ENCODE data around the gene ARHGAP10. TPM values are rescaled to one million over a fixed set of nuclear protein-coding genes. Genes with fewer than 3 reads are reported as not detected.

ARHGAP10 gene
- total and polyA plus RNA-seq, 5 donors from 2014 or later = 2.9 to 14.1 (median 4.7) TPM

- Mint-ChIP-seq H3K27me3 (no peaks in the 10 kb centered on the region), H3K4me3 (no peak overlapping the region), H3K27ac (no peak overlapping the region), H3K4me1 (peaks cover under 1 to 11% (median 5%) of the 10 kb centered on the region in 4 donors), H3K36me3 (no peaks in the 10 kb centered on the region), H3K9me3 (no peaks in the 10 kb centered on the region)
- Histone ChIP-seq H3K9me3 (ENCODE audit: control insufficient read depth in 2 of 2, low read length in 2 of 2) (no peaks in the 10 kb centered on the region), H3K4me1 (ENCODE audit: control insufficient read depth, insufficient read depth, low read length, poor library complexity, severe bottlenecking) (no peaks in the 10 kb centered on the region), H3K27ac (ENCODE audit: insufficient read depth, low read length, poor library complexity, severe bottlenecking) (no peak overlapping the region), H3K4me3 (ENCODE audit: low read depth, low read length) (no peak overlapping the region), H3K36me3 (ENCODE audit: control insufficient read depth, insufficient read depth, low read length) (no peaks in the 10 kb centered on the region), H3K27me3 (ENCODE audit: control insufficient read depth, insufficient read depth, low read length) (no peaks in the 10 kb centered on the region)
- ATAC-seq (ENCODE audit: low read depth in 2 of 2) = no peak
- DNase-seq = no peak
These were observed 28.8 kb downstream of the ARHGAP10 start for GRCh38 chr4:147760695-147761094.

GRCh38 chr4:147761218-147761883 is 29.5 kb downstream of the ARHGAP10 start:
- Histone ChIP-seq H3K27ac (ENCODE audit: insufficient read depth, low read length, poor library complexity, severe bottlenecking) (no peak overlapping the region), H3K27me3 (ENCODE audit: control insufficient read depth, insufficient read depth, low read length) (no peaks in the 10 kb centered on the region), H3K9me3 (ENCODE audit: control insufficient read depth in 2 of 2, low read length in 2 of 2) (no peaks in the 10 kb centered on the region), H3K36me3 (ENCODE audit: control insufficient read depth, insufficient read depth, low read length) (no peaks in the 10 kb centered on the region), H3K4me3 (ENCODE audit: low read depth, low read length) (no peak overlapping the region), H3K4me1 (ENCODE audit: control insufficient read depth, insufficient read depth, low read length, poor library complexity, severe bottlenecking) (no peaks in the 10 kb centered on the region)
- Mint-ChIP-seq H3K27ac (no peak overlapping the region), H3K27me3 (no peaks in the 10 kb centered on the region), H3K4me3 (no peak overlapping the region), H3K9me3 (no peaks in the 10 kb centered on the region), H3K36me3 (no peaks in the 10 kb centered on the region), H3K4me1 (peaks cover 0 to 11% (median 3%) of the 10 kb centered on the region in 4 donors)
- DNase-seq (no peak), ATAC-seq (ENCODE audit: low read depth in 2 of 2) (no peak)

- H3K27ac Mint-ChIP-seq = no peak overlapping the region
These were observed 32.4 kb downstream of the ARHGAP10 start for GRCh38 chr4:147764337-147764736.

GRCh38 chr4:147765121-147765529 is 33.2 kb downstream of the ARHGAP10 start:
- Mint-ChIP-seq H3K9me3 (no peaks in the 10 kb centered on the region), H3K4me3 (peak overlapping the region in 1 of 4 donors; percentile 43), H3K4me1 (peaks cover 0 to 13% (median 6%) of the 10 kb centered on the region in 4 donors), H3K27me3 (no peaks in the 10 kb centered on the region), H3K27ac (no peak overlapping the region), H3K36me3 (no peaks in the 10 kb centered on the region)
- Histone ChIP-seq H3K4me1 (ENCODE audit: control insufficient read depth, insufficient read depth, low read length, poor library complexity, severe bottlenecking) (no peaks in the 10 kb centered on the region), H3K27ac (ENCODE audit: insufficient read depth, low read length, poor library complexity, severe bottlenecking) (no peak overlapping the region), H3K36me3 (ENCODE audit: control insufficient read depth, insufficient read depth, low read length) (no peaks in the 10 kb centered on the region), H3K27me3 (ENCODE audit: control insufficient read depth, insufficient read depth, low read length) (no peaks in the 10 kb centered on the region), H3K9me3 (ENCODE audit: control insufficient read depth in 2 of 2, low read length in 2 of 2) (no peaks in the 10 kb centered on the region), H3K4me3 (ENCODE audit: low read depth, low read length) (no peak overlapping the region)
- no peak for DNase-seq
- no peak for ATAC-seq (ENCODE audit: low read depth in 2 of 2)

More at GRCh38 chr4:147764337-147764736, 32.4 kb downstream of the ARHGAP10 start:
- Mint-ChIP-seq H3K4me1 (peaks cover 0 to 12% (median 6%) of the 10 kb centered on the region in 4 donors), H3K9me3 (no peaks in the 10 kb centered on the region), H3K36me3 (no peaks in the 10 kb centered on the region), H3K27me3 (no peaks in the 10 kb centered on the region), H3K4me3 (no peak overlapping the region)
- Histone ChIP-seq H3K9me3 (ENCODE audit: control insufficient read depth in 2 of 2, low read length in 2 of 2) (no peaks in the 10 kb centered on the region), H3K27ac (ENCODE audit: insufficient read depth, low read length, poor library complexity, severe bottlenecking) (no peak overlapping the region), H3K4me1 (ENCODE audit: control insufficient read depth, insufficient read depth, low read length, poor library complexity, severe bottlenecking) (no peaks in the 10 kb centered on the region), H3K27me3 (ENCODE audit: control insufficient read depth, insufficient read depth, low read length) (no peaks in the 10 kb centered on the region), H3K36me3 (ENCODE audit: control insufficient read depth, insufficient read depth, low read length) (no peaks in the 10 kb centered on the region), H3K4me3 (ENCODE audit: low read depth, low read length) (no peak overlapping the region)
- ATAC-seq (ENCODE audit: low read depth in 2 of 2) (no peak), DNase-seq (no peak)

GRCh38 chr4:147768113-147768512 is 36.2 kb downstream of the ARHGAP10 start:
- Mint-ChIP-seq H3K27me3 (no peaks in the 10 kb centered on the region), H3K27ac (no peak overlapping the region), H3K36me3 (no peaks in the 10 kb centered on the region), H3K9me3 (no peaks in the 10 kb centered on the region), H3K4me1 (peaks cover 0 to 12% (median 3%) of the 10 kb centered on the region in 4 donors), H3K4me3 (no peak overlapping the region)
- no peaks in the 10 kb centered on the region for H3K9me3 ChIP-seq (ENCODE audit: control insufficient read depth in 2 of 2, low read length in 2 of 2)
- no peak overlapping the region for H3K27ac ChIP-seq (ENCODE audit: insufficient read depth, low read length, poor library complexity, severe bottlenecking)
- H3K36me3 ChIP-seq (ENCODE audit: control insufficient read depth, insufficient read depth, low read length) = no peaks in the 10 kb centered on the region
- H3K27me3 ChIP-seq (ENCODE audit: control insufficient read depth, insufficient read depth, low read length) = no peaks in the 10 kb centered on the region
- no peaks in the 10 kb centered on the region for H3K4me1 ChIP-seq (ENCODE audit: control insufficient read depth, insufficient read depth, low read length, poor library complexity, severe bottlenecking)
- no peak overlapping the region for H3K4me3 ChIP-seq (ENCODE audit: low read depth, low read length)
- ATAC-seq (ENCODE audit: low read depth in 2 of 2) = no peak
- DNase-seq = no peak

- no peak for DNase-seq
- Histone ChIP-seq H3K4me1 (ENCODE audit: control insufficient read depth, insufficient read depth, low read length, poor library complexity, severe bottlenecking) (no peaks in the 10 kb centered on the region), H3K9me3 (ENCODE audit: control insufficient read depth in 2 of 2, low read length in 2 of 2) (no peaks in the 10 kb centered on the region), H3K27me3 (ENCODE audit: control insufficient read depth, insufficient read depth, low read length) (no peaks in the 10 kb centered on the region), H3K27ac (ENCODE audit: insufficient read depth, low read length, poor library complexity, severe bottlenecking) (no peak overlapping the region), H3K36me3 (ENCODE audit: control insufficient read depth, insufficient read depth, low read length) (no peaks in the 10 kb centered on the region), H3K4me3 (ENCODE audit: low read depth, low read length) (no peak overlapping the region)
- no peak overlapping the region for H3K4me3 Mint-ChIP-seq
- H3K27ac Mint-ChIP-seq = no peak overlapping the region
- H3K27me3 Mint-ChIP-seq = no peaks in the 10 kb centered on the region
- no peaks in the 10 kb centered on the region for H3K9me3 Mint-ChIP-seq
- H3K36me3 Mint-ChIP-seq = no peaks in the 10 kb centered on the region
- no peak for ATAC-seq (ENCODE audit: low read depth in 2 of 2)
- peaks cover 0 to 12% (median 3%) of the 10 kb centered on the region in 4 donors for H3K4me1 Mint-ChIP-seq
These were observed 37.5 kb downstream of the ARHGAP10 start for GRCh38 chr4:147769386-147769785.

GRCh38 chr4:147770831-147771230 is 38.9 kb downstream of the ARHGAP10 start:
- H3K27me3 Mint-ChIP-seq = no peaks in the 10 kb centered on the region
- H3K36me3 ChIP-seq (ENCODE audit: control insufficient read depth, insufficient read depth, low read length) = no peaks in the 10 kb centered on the region
- H3K27ac Mint-ChIP-seq = no peak overlapping the region
- H3K4me1 Mint-ChIP-seq = peaks cover 2 to 12% (median 3%) of the 10 kb centered on the region in 4 donors
- H3K27ac ChIP-seq (ENCODE audit: insufficient read depth, low read length, poor library complexity, severe bottlenecking) = no peak overlapping the region
- H3K9me3 ChIP-seq (ENCODE audit: control insufficient read depth in 2 of 2, low read length in 2 of 2) = no peaks in the 10 kb centered on the region
- no peaks in the 10 kb centered on the region for H3K27me3 ChIP-seq (ENCODE audit: control insufficient read depth, insufficient read depth, low read length)
- H3K4me3 Mint-ChIP-seq = no peak overlapping the region
- no peaks in the 10 kb centered on the region for H3K4me1 ChIP-seq (ENCODE audit: control insufficient read depth, insufficient read depth, low read length, poor library complexity, severe bottlenecking)
- no peak for DNase-seq
- H3K9me3 Mint-ChIP-seq = no peaks in the 10 kb centered on the region
- no peaks in the 10 kb centered on the region for H3K36me3 Mint-ChIP-seq
- ATAC-seq (ENCODE audit: low read depth in 2 of 2) = no peak
- H3K4me3 ChIP-seq (ENCODE audit: low read depth, low read length) = no peak overlapping the region

GRCh38 chr4:147772056-147772455 is 40.2 kb downstream of the ARHGAP10 start:
- H3K27me3 ChIP-seq (ENCODE audit: control insufficient read depth, insufficient read depth, low read length) = no peaks in the 10 kb centered on the region
- H3K27ac Mint-ChIP-seq = no peak overlapping the region
- no peak overlapping the region for H3K27ac ChIP-seq (ENCODE audit: insufficient read depth, low read length, poor library complexity, severe bottlenecking)
- DNase-seq (no peak), ATAC-seq (ENCODE audit: low read depth in 2 of 2) (no peak)
- H3K4me1 Mint-ChIP-seq = peaks cover 2 to 12% (median 3%) of the 10 kb centered on the region in 4 donors
- H3K36me3 ChIP-seq (ENCODE audit: control insufficient read depth, insufficient read depth, low read length) = no peaks in the 10 kb centered on the region
- no peaks in the 10 kb centered on the region for H3K36me3 Mint-ChIP-seq
- H3K4me3 Mint-ChIP-seq = no peak overlapping the region
- H3K4me3 ChIP-seq (ENCODE audit: low read depth, low read length) = no peak overlapping the region
- no peaks in the 10 kb centered on the region for H3K27me3 Mint-ChIP-seq
- H3K9me3 Mint-ChIP-seq = no peaks in the 10 kb centered on the region
- H3K4me1 ChIP-seq (ENCODE audit: control insufficient read depth, insufficient read depth, low read length, poor library complexity, severe bottlenecking) = no peaks in the 10 kb centered on the region
- no peaks in the 10 kb centered on the region for H3K9me3 ChIP-seq (ENCODE audit: control insufficient read depth in 2 of 2, low read length in 2 of 2)
